GM13977 (cell line): ENCODE measurements around the gene ZNF432.
"Not testable (repeated sequence)": the region's sequence is repeated elsewhere in the genome, so short reads cannot be mapped to it uniquely, and the experiment has no call there.

Experiments used
- DNase-seq: peaks from one replicate; pipeline ENCODE4 v3.0.0; 2012; ENCODE audit warnings: low spot score
- in situ Hi-C: fragments of 300-500 bp; cut with MboI; formaldehyde crosslinking; loops from one replicate; pipeline ENCODE4 v1.12.0; 2022; ENCODE audit warnings: low sequenced_read_pairs, low pct_unique_long_range_greater_than_20kb, mixed read lengths, inconsistent platforms; ENCODE audit not compliant: unreplicated experiment
- TF ChIP-seq, protein P1 (sequence below): IDR thresholded peaks from 2 replicates; pipeline ENCODE4 v1.5.1; 2012; ENCODE audit warnings: mild to moderate bottlenecking, control low read depth; ENCODE audit not compliant: insufficient read depth; ENCODE audit errors: extremely low read depth, missing control alignments

Gene ZNF432

DNA sequence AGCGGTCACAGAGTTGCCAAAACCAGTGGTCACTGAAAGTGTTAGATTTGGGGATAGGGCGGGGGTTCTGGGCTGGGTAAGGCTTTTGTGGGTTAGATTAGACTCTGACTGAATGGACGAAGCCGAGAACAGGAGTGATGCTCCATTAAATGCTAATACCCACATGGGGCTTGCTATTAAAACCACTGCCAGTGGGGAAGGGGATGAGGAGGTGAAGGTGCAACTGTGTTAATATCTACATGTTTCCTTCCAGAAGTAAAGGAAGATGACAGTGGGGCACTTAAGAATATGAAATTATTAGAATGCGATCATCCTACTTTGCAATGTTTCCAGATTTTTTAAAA is 19.9 kb downstream of the ZNF432 start:
- in situ Hi-C loops = no loop called here
- DNase-seq = peak; percentile 40
- TF ChIP-seq, protein P1, sequence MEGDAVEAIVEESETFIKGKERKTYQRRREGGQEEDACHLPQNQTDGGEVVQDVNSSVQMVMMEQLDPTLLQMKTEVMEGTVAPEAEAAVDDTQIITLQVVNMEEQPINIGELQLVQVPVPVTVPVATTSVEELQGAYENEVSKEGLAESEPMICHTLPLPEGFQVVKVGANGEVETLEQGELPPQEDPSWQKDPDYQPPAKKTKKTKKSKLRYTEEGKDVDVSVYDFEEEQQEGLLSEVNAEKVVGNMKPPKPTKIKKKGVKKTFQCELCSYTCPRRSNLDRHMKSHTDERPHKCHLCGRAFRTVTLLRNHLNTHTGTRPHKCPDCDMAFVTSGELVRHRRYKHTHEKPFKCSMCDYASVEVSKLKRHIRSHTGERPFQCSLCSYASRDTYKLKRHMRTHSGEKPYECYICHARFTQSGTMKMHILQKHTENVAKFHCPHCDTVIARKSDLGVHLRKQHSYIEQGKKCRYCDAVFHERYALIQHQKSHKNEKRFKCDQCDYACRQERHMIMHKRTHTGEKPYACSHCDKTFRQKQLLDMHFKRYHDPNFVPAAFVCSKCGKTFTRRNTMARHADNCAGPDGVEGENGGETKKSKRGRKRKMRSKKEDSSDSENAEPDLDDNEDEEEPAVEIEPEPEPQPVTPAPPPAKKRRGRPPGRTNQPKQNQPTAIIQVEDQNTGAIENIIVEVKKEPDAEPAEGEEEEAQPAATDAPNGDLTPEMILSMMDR = no peak

DNA sequence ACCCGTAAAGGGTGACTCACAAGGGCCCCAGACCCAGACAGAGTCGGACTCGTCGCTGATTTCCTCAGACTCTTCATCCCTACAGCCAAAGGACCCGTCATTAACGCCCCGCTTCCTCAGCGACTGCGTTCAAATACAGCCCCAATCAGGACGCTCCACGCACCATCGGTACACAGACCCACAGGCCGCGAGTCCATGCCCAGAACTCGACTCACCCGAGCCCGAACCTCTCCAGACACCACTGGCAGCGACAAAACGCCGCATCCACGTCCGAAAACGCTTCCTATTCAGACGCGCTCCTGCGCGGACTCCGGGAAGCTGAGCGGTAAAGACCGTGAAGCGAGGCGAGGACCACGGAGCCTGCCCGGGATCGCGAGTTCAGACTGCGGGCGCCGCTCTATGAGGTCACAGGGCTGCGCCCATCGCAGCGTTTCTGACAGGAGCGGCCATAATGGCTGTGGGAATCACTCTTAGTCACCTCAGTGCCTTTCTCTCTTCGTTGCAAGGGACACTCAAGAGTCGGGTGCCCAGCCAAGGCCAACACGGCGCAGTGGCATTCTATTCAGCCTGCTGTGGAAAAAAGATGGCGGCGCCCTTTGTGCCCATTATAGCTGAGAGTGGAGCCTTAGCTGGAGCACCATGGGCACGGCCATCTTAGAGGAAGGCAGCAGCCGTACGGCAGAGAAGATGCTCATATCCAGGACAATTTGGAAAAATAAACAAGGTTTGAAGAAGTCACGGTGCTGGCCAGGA is 20.4 kb downstream of the ZNF432 start, which contains the start of gene ZNF614:
TSS of gene ZNF614 (minus strand) at position 353 of the 753 bp plus-strand sequence. CDS start 2,634 bp downstream, outside the sequence.
- in situ Hi-C loops = no loop called here
- TF ChIP-seq, protein P1 = no peak
- DNase-seq = peak; percentile 90

GRCh38 chr19:52026255-52026990 is 22.2 kb downstream of the ZNF432 start:
- DNase-seq, in situ Hi-C loops: not testable (repeated sequence)

- in situ Hi-C loops, DNase-seq: not testable (repeated sequence)
Observed at GRCh38 chr19:52024478-52024877, 24.2 kb downstream of the ZNF432 start.

DNA sequence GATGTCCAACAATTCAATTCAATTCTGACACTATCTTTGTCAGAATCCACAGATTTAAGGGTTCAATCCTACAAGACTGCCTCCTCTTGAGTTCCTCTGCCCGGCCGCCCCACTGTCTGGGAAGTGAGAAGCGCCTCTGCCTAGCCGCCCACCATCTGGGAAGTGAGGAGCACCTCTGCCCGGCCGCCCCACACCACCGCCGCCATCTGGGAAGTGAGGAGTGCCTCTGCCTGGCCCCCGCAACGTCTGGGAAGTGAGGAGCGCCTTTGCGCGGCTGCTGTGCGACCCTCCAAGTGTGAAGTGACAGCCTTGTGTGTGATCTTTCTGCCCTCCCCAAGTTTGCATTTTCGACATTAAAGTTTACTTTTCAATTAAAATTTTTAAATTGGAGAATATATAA is 26.4 kb downstream of the ZNF432 start:
- DNase-seq = no peak
- in situ Hi-C loops = no loop called here
- TF ChIP-seq, protein P1 = no peak

DNA sequence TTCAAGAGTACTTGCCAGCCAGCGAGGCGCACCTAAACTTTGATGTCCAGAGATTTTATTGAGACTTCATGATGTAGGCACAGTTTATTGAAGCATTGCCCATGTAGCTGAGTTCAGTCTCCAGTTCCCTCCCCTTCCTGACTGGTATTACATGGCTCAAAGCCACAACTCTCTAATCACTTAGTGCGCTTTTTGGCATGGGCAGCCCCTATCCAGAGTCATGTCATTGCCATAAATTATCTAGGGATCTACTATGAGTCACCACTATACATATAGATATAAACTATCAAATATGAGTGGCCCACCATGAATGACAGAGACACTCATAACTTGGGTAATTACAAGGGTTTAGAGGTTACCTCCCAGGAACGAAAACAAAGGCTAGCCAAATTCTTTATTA is 28.1 kb downstream of the ZNF432 start:
- no peak for DNase-seq
- TF ChIP-seq, protein P1 = no peak
- in situ Hi-C loops = no loop called here

DNA sequence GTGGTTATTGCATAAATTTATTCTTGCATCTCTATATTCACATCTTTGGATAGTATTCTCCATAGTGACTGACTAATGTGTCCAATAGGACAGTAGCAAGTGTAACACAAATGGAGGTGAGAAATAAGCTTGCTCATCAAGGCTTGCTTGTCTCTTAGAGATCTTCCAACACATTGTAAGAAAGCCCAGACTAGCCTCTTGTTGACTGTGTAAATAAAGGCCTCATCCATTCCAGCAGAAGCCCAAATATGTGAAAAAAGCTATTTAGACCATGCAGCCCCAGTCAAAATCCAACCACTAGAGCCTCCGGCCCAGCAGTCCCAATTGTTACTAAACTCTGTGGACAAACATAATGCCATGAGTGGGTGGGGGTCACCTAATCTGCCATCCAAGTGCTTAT is 38.0 kb downstream of the ZNF432 start:
- TF ChIP-seq, protein P1 = no peak
- in situ Hi-C loops = no loop called here
- DNase-seq = no peak
